ENCODE measurements around the gene RCSD1. TPM values are rescaled to one million over a fixed set of nuclear protein-coding genes. Genes with fewer than 3 reads are reported as not detected.

The RCSD1 gene
- total RNA-seq, 2 donors from 2014 or later: 4.7 to 5.6 TPM

DNA sequence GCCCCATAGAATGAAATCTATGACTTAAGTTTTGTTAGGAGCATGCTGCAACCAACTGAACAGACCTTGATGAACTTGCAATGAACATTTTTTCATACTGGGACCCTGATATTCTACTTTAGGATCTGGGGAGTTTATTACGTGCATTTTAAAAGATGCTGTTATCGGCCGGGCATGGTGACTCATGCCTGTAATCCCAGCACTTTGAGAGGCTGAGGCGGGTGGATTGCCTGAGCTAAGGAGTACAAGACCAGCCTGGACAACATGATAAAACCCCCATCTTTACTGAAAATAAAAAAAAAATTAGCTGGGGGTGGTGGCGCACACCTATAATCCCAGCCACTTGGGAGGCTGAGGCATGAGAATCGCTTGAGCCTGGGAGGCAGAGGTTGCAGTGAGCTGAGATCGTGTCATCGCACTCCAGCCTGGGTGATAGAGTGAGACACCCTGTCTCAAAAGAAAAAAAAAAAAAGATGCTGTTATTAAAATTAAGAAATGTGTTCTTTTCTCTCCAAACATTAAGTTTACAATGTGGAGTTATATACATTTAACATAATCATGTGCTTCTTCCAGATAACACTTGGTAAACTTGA lies 98.9 kb downstream of the RCSD1 start:
- Histone ChIP-seq H3K27me3 (no peaks in the 10 kb centered on the region), H3K4me3 (no peak overlapping the region), H3K36me3 (replicated peaks in 1 of 2; ENCODE audit: insufficient read depth in 1 of 2, low read depth in 2 of 2) (no peaks in the 10 kb centered on the region), H3K27ac (no peak overlapping the region), H3K9me3 (no peaks in the 10 kb centered on the region), H3K4me1 (peaks cover 3% of the 10 kb centered on the region)
- intact Hi-C loops (cut with DNase I): no loop called here
- TF ChIP-seq, protein P1, sequence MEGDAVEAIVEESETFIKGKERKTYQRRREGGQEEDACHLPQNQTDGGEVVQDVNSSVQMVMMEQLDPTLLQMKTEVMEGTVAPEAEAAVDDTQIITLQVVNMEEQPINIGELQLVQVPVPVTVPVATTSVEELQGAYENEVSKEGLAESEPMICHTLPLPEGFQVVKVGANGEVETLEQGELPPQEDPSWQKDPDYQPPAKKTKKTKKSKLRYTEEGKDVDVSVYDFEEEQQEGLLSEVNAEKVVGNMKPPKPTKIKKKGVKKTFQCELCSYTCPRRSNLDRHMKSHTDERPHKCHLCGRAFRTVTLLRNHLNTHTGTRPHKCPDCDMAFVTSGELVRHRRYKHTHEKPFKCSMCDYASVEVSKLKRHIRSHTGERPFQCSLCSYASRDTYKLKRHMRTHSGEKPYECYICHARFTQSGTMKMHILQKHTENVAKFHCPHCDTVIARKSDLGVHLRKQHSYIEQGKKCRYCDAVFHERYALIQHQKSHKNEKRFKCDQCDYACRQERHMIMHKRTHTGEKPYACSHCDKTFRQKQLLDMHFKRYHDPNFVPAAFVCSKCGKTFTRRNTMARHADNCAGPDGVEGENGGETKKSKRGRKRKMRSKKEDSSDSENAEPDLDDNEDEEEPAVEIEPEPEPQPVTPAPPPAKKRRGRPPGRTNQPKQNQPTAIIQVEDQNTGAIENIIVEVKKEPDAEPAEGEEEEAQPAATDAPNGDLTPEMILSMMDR (IDR thresholded peaks at IDR 0.05): no peak
- TF ChIP-seq POLR2A (IDR thresholded peaks at IDR 0.05): no peak
- DNase-seq (no peak), ATAC-seq (no peak)
- WGBS, 2 donors: 93% methylated on average over 8 of the region's 8 CpGs

DNA sequence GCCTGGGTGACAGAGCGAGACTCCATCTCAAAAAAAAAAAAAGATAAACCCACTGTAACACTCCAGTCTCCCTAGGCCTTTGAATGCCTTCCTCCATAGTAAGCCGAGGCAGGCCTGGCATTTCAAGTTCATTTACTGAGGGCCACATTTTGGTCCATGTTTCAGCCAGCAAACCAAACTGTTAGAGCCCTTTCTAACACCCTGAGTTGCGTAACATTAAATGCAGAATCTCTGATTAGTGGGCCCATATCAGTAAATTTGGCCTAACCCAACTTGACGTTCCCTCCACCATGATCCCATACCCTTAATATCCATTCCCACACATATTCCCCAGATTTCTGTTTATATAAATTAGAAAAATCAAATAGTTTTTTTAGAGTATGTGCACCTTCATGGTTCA lies 104.2 kb downstream of the RCSD1 start:
- Histone ChIP-seq H3K4me1 (no peaks in the 10 kb centered on the region), H3K27me3 (no peaks in the 10 kb centered on the region), H3K36me3 (replicated peaks in 1 of 2; ENCODE audit: insufficient read depth in 1 of 2, low read depth in 2 of 2) (no peaks in the 10 kb centered on the region), H3K27ac (no peak overlapping the region), H3K9me3 (no peaks in the 10 kb centered on the region), H3K4me3 (no peak overlapping the region)
- DNase-seq: no peak
- intact Hi-C loops (cut with DNase I): no loop called here
- WGBS, 2 donors: 89 to 92% methylated on average over 3 of the region's 4 CpGs
- TF ChIP-seq, protein P1 (IDR thresholded peaks at IDR 0.05): no peak
- no peak for TF ChIP-seq POLR2A (IDR thresholded peaks at IDR 0.05)
- ATAC-seq: no peak

DNA sequence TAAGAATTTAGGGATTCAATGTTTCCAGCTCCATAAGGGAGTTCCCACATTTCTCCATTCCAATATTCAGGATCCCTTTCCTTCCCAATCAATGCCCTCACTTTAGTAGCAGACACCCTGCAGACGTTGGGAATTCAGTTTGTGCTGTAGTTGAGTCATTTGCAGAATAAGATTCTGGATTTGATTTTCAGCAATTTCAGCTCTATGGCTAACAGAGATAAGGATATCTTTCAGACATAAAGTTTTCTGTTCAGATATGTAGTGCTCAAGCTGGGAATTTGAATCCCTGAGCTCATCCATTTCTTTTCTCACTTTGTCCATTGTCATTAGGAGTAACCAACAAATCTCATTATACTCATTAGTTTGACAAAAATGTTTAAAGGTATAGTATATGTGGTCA lies 104.8 kb downstream of the RCSD1 start:
- intact Hi-C loops (cut with DNase I): no loop called here
- 100% methylated on average over 1 of the region's 1 CpG for WGBS, 2 donors
- H3K27me3 ChIP-seq: no peaks in the 10 kb centered on the region
- H3K4me3 ChIP-seq: no peak overlapping the region
- DNase-seq: no peak
- no peak for TF ChIP-seq POLR2A (IDR thresholded peaks at IDR 0.05)
- TF ChIP-seq, protein P1 (IDR thresholded peaks at IDR 0.05): no peak
- no peak for ATAC-seq
- H3K27ac ChIP-seq: no peak overlapping the region
- H3K9me3 ChIP-seq: no peaks in the 10 kb centered on the region
- H3K4me1 ChIP-seq: no peaks in the 10 kb centered on the region
- H3K36me3 ChIP-seq (replicated peaks in 1 of 2; ENCODE audit: insufficient read depth in 1 of 2, low read depth in 2 of 2): no peaks in the 10 kb centered on the region

DNA sequence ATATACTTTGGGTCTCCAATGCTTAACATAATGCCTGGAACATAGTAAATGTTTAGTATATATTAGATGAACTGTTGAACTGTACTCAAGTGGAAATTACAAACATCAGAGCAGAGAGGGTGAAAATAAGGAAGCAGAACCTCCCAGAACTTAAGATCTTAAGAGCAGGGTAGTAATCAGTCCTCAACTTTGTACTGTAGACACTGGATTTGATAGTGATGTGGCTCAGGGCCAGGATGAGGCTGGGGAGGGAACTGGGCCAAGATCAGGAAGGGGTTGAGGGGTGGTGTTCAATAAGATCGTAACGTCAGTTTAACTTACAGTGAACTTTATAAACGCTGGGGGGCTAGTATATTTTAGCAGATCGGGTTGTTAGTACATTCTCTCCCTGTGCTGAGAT lies 107.1 kb downstream of the RCSD1 start:
- intact Hi-C loops (cut with DNase I): no loop called here
- H3K4me1 ChIP-seq: no peaks in the 10 kb centered on the region

DNA sequence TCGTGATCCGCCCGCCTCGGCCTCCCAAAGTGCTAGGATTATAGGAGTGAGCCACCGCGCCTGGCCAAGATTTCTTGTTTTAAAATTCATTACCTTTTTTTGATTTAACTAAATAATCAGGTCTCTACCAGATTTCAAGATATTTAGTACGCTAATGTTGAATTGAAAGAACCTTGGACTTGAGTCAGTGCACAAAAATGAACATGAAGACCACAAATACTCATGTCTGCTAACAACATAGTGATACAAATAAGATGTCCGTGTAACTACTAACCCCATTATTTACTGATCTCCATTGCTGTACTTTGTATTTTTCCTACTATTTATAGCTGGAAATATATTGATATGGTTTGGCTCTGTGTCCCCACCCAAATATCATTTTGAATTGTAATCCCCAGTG lies 108.1 kb downstream of the RCSD1 start:
- Histone ChIP-seq H3K4me3 (no peak overlapping the region), H3K4me1 (no peaks in the 10 kb centered on the region), H3K9me3 (no peaks in the 10 kb centered on the region), H3K27ac (no peak overlapping the region), H3K36me3 (replicated peaks in 1 of 2; ENCODE audit: insufficient read depth in 1 of 2, low read depth in 2 of 2) (no peaks in the 10 kb centered on the region), H3K27me3 (no peaks in the 10 kb centered on the region)
- ATAC-seq (no peak), DNase-seq (no peak)
- WGBS, 2 donors: 88 to 98% methylated on average over 8 of the region's 8 CpGs
- no peak for TF ChIP-seq POLR2A (IDR thresholded peaks at IDR 0.05)
- TF ChIP-seq, protein P1 (IDR thresholded peaks at IDR 0.05): no peak
- intact Hi-C loops (cut with DNase I): no loop called here

More for the DNA sequence above, 107.1 kb downstream of the RCSD1 start:
- DNase-seq (no peak), ATAC-seq (no peak)
- Histone ChIP-seq H3K36me3 (replicated peaks in 1 of 2; ENCODE audit: insufficient read depth in 1 of 2, low read depth in 2 of 2) (no peaks in the 10 kb centered on the region), H3K27ac (no peak overlapping the region), H3K4me3 (no peak overlapping the region), H3K27me3 (no peaks in the 10 kb centered on the region), H3K9me3 (no peaks in the 10 kb centered on the region)
- WGBS, 2 donors: 86% methylated on average over 4 of the region's 4 CpGs
- TF ChIP-seq, protein P1 (IDR thresholded peaks at IDR 0.05): no peak
- TF ChIP-seq POLR2A (IDR thresholded peaks at IDR 0.05): no peak
